Type B pancreatic cell (in vitro differentiated cells): Measurements from ENCODE around the gene ATG5. TPM values are rescaled to one million over a fixed set of nuclear protein-coding genes. Genes with fewer than 3 reads are reported as not detected.

Source experiments
- DNase-seq: peaks from one replicate; pipeline ENCODE4 v3.0.0; 2021; ENCODE audit warnings: mixed read lengths; ENCODE audit not compliant: unreplicated experiment; ENCODE audit errors: extremely low spot score
- H3K27ac Mint-ChIP-seq: 2 replicates; pipeline ENCODE4 v1.8.0; 2021; ENCODE audit warnings: mild to moderate bottlenecking, mixed read lengths
- H3K27me3 Mint-ChIP-seq: 2 replicates; pipeline ENCODE4 v1.8.0; 2021; ENCODE audit warnings: mixed read lengths
- H3K36me3 Mint-ChIP-seq: 2 replicates; pipeline ENCODE4 v1.8.0; 2021; ENCODE audit warnings: mixed read lengths
- H3K4me1 Mint-ChIP-seq: one replicate; pipeline ENCODE4 v1.8.0; 2021; ENCODE audit warnings: mixed read lengths; ENCODE audit not compliant: unreplicated experiment
- H3K4me3 Mint-ChIP-seq: 2 replicates; pipeline ENCODE4 v1.8.0; 2021; ENCODE audit warnings: mild to moderate bottlenecking, mixed read lengths
- H3K9me3 Mint-ChIP-seq: 2 replicates; pipeline ENCODE4 v1.8.0; 2021; ENCODE audit warnings: mixed read lengths
- total RNA-seq: library from RNA; stranded (reverse); gene quantifications from 2 replicates; pipeline ENCODE4 v1.2.1, GENCODE V29; 2021; ENCODE audit warnings: low replicate concordance
- TF ChIP-seq, protein P1 (sequence below): fragments of 200-600 bp; sonication (generic); conservative IDR thresholded peaks from 2 replicates; pipeline ENCODE4 v1.5.0; 2021; ENCODE audit warnings: antibody characterized with exemption, mild to moderate bottlenecking

ATG5 gene
- total RNA-seq, 1 donor from 2014 or later = 27.8 TPM

DNA sequence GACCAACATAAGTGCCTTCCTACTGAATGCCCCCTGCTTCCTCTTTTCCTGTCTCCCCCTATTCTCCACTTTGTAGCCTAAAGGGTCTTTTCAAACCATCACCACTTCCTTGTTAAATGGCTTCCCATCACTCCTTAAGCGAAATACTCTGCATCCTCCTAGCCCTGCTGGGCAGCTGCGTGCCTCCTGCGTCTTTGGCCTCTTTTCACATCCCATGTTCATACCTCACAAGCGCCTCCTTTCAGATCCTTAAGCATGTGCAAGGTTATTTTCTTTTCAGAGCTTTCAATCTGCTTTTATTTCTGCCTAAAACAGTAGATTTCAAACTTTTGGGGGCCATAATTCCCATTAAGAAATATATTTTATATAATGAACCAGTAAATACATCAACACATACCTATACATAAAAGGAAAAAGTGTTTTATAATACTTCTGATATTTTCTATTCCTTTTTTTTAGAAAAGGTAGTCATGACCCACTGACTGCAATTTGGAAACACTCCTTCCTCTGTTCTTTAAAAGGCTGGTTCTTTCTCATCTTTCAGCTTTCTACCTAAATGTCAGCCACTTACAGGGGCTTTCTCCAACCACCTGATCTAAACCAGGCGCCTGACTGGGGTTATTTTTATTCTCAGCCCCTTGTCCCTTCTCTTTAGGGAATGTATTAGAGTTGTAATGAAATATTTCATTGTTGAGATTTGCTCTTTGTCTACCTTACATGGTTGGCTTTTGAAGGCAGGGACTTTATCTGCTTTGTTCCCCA, 155.3 kb downstream of the ATG5 start:
- DNase-seq = no peak
- H3K36me3 Mint-ChIP-seq = peaks cover 3% of the 10 kb centered on the region
- peaks cover 5% of the 10 kb centered on the region for H3K9me3 Mint-ChIP-seq
- no peak overlapping the region for H3K4me3 Mint-ChIP-seq
- TF ChIP-seq, protein P1, sequence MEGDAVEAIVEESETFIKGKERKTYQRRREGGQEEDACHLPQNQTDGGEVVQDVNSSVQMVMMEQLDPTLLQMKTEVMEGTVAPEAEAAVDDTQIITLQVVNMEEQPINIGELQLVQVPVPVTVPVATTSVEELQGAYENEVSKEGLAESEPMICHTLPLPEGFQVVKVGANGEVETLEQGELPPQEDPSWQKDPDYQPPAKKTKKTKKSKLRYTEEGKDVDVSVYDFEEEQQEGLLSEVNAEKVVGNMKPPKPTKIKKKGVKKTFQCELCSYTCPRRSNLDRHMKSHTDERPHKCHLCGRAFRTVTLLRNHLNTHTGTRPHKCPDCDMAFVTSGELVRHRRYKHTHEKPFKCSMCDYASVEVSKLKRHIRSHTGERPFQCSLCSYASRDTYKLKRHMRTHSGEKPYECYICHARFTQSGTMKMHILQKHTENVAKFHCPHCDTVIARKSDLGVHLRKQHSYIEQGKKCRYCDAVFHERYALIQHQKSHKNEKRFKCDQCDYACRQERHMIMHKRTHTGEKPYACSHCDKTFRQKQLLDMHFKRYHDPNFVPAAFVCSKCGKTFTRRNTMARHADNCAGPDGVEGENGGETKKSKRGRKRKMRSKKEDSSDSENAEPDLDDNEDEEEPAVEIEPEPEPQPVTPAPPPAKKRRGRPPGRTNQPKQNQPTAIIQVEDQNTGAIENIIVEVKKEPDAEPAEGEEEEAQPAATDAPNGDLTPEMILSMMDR = no peak
- no peaks in the 10 kb centered on the region for H3K27me3 Mint-ChIP-seq
- H3K27ac Mint-ChIP-seq = no peak overlapping the region
- no peaks in the 10 kb centered on the region for H3K4me1 Mint-ChIP-seq

DNA sequence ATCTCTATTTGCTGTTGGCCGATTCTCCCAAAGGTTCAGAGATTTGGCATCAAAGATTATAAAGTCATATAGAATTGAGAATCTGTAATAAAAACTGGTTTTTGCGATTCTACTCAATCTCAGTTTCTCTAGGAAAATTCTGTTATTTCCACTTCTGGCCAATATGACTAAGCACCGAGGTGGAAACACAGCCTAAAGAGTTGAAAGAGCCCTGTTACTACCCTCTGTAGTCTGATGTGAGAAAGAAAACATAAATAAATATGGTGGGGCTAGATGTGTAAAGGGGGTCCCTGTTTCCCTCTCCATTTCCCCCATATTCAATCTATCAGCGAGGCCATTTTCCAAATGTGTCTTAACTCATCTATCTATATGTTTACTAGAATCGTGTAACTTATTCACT, 156.0 kb downstream of the ATG5 start:
- no peak for DNase-seq
- no peak overlapping the region for H3K27ac Mint-ChIP-seq
- peaks cover 5% of the 10 kb centered on the region for H3K9me3 Mint-ChIP-seq
- TF ChIP-seq, protein P1 = no peak
- H3K4me3 Mint-ChIP-seq = no peak overlapping the region
- no peaks in the 10 kb centered on the region for H3K4me1 Mint-ChIP-seq
- H3K27me3 Mint-ChIP-seq = peaks cover 2% of the 10 kb centered on the region
- H3K36me3 Mint-ChIP-seq = peaks cover 3% of the 10 kb centered on the region

DNA sequence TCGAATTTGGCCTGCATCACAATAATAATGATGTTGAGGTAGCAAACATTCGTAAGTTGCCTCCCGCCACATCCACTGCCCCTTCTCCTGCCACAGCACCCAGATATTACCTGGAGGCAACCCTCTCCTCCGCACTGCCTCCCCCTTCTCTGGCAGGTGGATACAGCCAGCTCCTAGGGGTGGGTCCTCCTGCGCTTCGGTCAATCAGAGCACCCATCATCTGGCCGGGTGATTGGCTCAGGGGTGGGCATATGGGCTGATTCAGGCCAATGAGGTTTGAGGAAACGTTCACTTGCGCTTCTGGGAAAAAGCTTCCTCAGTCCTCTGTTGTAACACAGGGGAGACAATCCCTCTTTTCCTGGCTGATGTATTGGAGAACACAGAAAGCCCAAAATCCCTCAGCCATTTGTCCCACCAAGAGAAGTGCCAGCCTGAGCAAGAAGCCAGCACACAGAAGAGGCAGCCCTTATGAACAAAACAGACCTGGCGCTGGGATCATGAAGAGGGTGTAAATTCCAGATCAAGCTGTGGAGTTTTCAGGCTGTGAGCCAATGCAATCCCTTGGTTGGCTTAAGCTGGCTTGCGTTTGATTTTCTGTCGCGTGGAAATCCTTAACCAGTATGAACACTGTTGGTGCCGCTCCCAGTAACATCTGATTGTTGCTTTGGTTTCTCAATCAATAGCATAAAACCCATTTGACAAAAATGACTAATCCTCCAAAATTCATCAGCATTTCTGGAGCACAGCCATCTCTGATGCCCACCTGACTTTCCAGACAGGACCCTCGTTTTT, 157.3 kb downstream of the ATG5 start:
- Mint-ChIP-seq H3K4me3 (no peak overlapping the region), H3K27me3 (peaks cover 3% of the 10 kb centered on the region), H3K9me3 (peaks cover 5% of the 10 kb centered on the region), H3K27ac (no peak overlapping the region), H3K4me1 (peaks cover 9% of the 10 kb centered on the region), H3K36me3 (peaks cover 3% of the 10 kb centered on the region)
- DNase-seq = no peak
- TF ChIP-seq, protein P1 = no peak

DNA sequence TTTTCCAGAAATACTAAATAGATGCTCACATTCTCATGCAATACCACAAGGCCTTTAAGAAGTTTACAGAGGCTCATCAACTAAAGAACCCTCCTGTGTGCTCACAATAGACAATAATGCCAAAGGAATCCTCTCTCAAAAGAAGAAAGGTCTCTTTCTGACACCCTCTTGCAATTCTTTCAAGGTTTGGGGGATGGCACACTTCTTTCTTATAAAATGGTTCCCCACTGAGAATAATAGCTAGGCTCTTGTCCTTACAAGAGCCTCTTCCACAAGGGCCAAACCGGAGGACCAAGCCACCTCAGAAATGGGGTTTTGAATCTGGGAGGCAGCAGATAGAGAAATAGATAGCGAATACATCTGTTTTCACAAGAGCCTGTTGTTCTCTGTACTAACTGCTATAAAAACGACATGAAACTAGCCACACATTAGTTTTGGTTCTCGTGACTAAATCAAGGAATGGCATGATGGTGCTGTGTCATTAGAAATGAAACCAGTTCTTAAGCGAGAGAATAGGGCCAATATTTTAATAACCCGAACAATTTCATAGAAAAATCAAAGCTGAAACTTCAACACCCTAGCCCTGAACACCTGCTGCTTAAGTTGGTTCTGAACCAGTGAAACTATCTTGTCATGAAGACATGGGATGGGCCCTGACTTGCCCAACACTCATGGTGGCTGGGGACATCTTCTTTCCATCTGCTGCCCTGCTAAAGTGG, 158.3 kb downstream of the ATG5 start:
- H3K4me3 Mint-ChIP-seq = no peak overlapping the region
- no peaks in the 10 kb centered on the region for H3K9me3 Mint-ChIP-seq
- H3K27me3 Mint-ChIP-seq = peaks cover 3% of the 10 kb centered on the region
- TF ChIP-seq, protein P1 = no peak
- peaks cover 15% of the 10 kb centered on the region for H3K4me1 Mint-ChIP-seq
- H3K27ac Mint-ChIP-seq = no peak overlapping the region
- peaks cover 3% of the 10 kb centered on the region for H3K36me3 Mint-ChIP-seq
- no peak for DNase-seq

DNA sequence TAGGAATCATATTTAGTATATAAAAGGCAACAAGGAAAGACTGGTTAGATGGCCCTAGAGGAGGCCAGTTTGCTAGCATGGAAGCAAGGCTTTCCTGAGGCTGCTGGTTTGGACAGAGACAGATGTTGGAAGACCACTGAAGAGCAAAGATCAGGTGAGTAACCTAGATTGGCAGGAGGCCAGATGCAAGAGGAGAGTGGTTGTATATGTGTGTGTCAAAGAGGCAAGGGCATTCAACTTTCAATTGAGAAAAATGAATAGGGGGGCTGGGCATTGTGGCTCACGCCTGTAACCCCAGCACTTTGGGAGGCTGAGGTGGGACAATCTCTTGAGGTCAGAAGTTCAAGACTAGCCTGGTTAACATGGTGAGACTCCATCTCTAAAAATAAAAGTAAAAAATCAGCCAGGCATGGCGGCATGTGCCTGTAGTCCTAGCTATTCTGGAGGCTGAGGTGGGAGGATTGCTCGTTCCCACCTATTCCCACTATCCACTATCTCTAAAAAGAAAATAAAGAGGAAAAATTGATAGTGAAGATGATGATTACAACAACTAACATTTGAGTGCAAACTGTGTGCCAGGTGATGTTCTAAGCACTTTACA, 159.6 kb downstream of the ATG5 start:
- H3K36me3 Mint-ChIP-seq = peaks cover 3% of the 10 kb centered on the region
- H3K4me1 Mint-ChIP-seq = peaks cover 15% of the 10 kb centered on the region
- no peak for DNase-seq
- peaks cover 3% of the 10 kb centered on the region for H3K27me3 Mint-ChIP-seq
- H3K27ac Mint-ChIP-seq = no peak overlapping the region
- H3K9me3 Mint-ChIP-seq = no peaks in the 10 kb centered on the region
- TF ChIP-seq, protein P1 = no peak
- H3K4me3 Mint-ChIP-seq = no peak overlapping the region
